Activated T-cell treated with anti-CD3 and anti-CD28 coated beads, Interleukin-2, amount 50 U/mL, for 72 hours (primary cell): ENCODE measurements around the gene NTN4. TPM values are rescaled to one million over a fixed set of nuclear protein-coding genes. Genes with fewer than 3 reads are reported as not detected.

Experiments
- ATAC-seq, 2 donors: fragments of 150-1000 bp; cut with Tn5 transposase; replicated peaks in 1 of 2; 2 replicates each; pipeline ENCODE4 v1.10.0; 2021; ENCODE audit warnings: moderate library complexity in 2 of 2, mild to moderate bottlenecking in 1 of 2
- DNase-seq, 2 donors: peaks; one replicate each; pipeline ENCODE4 v3.0.0; 2021 to 2022; ENCODE audit warnings: mixed read lengths in 1 of 2
- H3K27ac Mint-ChIP-seq: one replicate; pipeline ENCODE4 v1.8.0; 2022; ENCODE audit warnings: mild to moderate bottlenecking, moderate library complexity, mixed read lengths
- H3K27me3 Mint-ChIP-seq: one replicate; pipeline ENCODE4 v1.8.0; 2022; ENCODE audit warnings: low read depth, mixed read lengths
- H3K36me3 Mint-ChIP-seq, 2 donors: one replicate each; pipeline ENCODE4 v1.8.0; 2022; ENCODE audit warnings: mixed read lengths in 2 of 2, mild to moderate bottlenecking in 1 of 2; ENCODE audit not compliant: insufficient read depth in 2 of 2
- H3K4me1 Mint-ChIP-seq: one replicate; pipeline ENCODE4 v1.8.0; 2022; ENCODE audit warnings: low read depth, mixed read lengths
- H3K4me3 Mint-ChIP-seq, 2 donors: one replicate each; pipeline ENCODE4 v1.8.0; 2022; ENCODE audit warnings: mild to moderate bottlenecking in 2 of 2, mixed read lengths in 2 of 2, moderate library complexity in 2 of 2
- H3K9me3 Mint-ChIP-seq, 2 donors: one replicate each; pipeline ENCODE4 v1.8.0; 2022; ENCODE audit warnings: mixed read lengths in 2 of 2
- total RNA-seq, 2 donors: library from RNA; stranded (reverse); gene quantifications; one replicate each; pipeline ENCODE4 v1.2.3, GENCODE V29; 2022

Gene NTN4
- total RNA-seq, 2 donors from 2014 or later = 0.26 to 0.69 TPM

GRCh38 chr12:95730457-95730856 lies 60.1 kb downstream of the NTN4 start:
- no peaks in the 10 kb centered on the region for H3K4me1 Mint-ChIP-seq
- DNase-seq (no peak), ATAC-seq (no peak)
- no peak overlapping the region for H3K4me3 Mint-ChIP-seq
- peaks cover 2 to 4% of the 10 kb centered on the region in 2 donors for H3K36me3 Mint-ChIP-seq
- no peak overlapping the region for H3K27ac Mint-ChIP-seq
- no peaks in the 10 kb centered on the region for H3K27me3 Mint-ChIP-seq
- H3K9me3 Mint-ChIP-seq = peaks cover 1 to 4% of the 10 kb centered on the region in 2 donors

GRCh38 chr12:95726903-95727302 lies 63.7 kb downstream of the NTN4 start:
- Mint-ChIP-seq H3K4me3 (no peak overlapping the region), H3K4me1 (no peaks in the 10 kb centered on the region), H3K9me3 (peaks cover 1 to 4% of the 10 kb centered on the region in 2 donors), H3K27ac (no peak overlapping the region), H3K27me3 (no peaks in the 10 kb centered on the region), H3K36me3 (peaks cover 2 to 4% of the 10 kb centered on the region in 2 donors)
- no peak for DNase-seq
- no peak for ATAC-seq

GRCh38 chr12:95724767-95725166 lies 65.8 kb downstream of the NTN4 start:
- Mint-ChIP-seq H3K27ac (no peak overlapping the region), H3K36me3 (peaks cover 2 to 4% of the 10 kb centered on the region in 2 donors), H3K27me3 (no peaks in the 10 kb centered on the region), H3K4me1 (peaks cover 4% of the 10 kb centered on the region), H3K9me3 (peaks cover 1 to 4% of the 10 kb centered on the region in 2 donors), H3K4me3 (no peak overlapping the region)
- DNase-seq (no peak), ATAC-seq (no peak)

GRCh38 chr12:95723693-95724384 lies 66.7 kb downstream of the NTN4 start:
- no peak for DNase-seq
- H3K27me3 Mint-ChIP-seq = no peaks in the 10 kb centered on the region
- peaks cover 2 to 3% of the 10 kb centered on the region in 2 donors for H3K36me3 Mint-ChIP-seq
- H3K4me1 Mint-ChIP-seq = peaks cover 4% of the 10 kb centered on the region
- no peak overlapping the region for H3K4me3 Mint-ChIP-seq
- H3K9me3 Mint-ChIP-seq = peaks cover 1 to 4% of the 10 kb centered on the region in 2 donors
- H3K27ac Mint-ChIP-seq = no peak overlapping the region
- ATAC-seq = no peak

- peaks cover 4% of the 10 kb centered on the region for H3K4me1 Mint-ChIP-seq
- H3K9me3 Mint-ChIP-seq = peaks cover 0 to 2% of the 10 kb centered on the region in 2 donors
- H3K27me3 Mint-ChIP-seq = peaks cover 6% of the 10 kb centered on the region
- H3K27ac Mint-ChIP-seq = no peak overlapping the region
- no peak for ATAC-seq
- no peak overlapping the region for H3K4me3 Mint-ChIP-seq
- DNase-seq = no peak
- H3K36me3 Mint-ChIP-seq = peaks cover 0 to under 1% of the 10 kb centered on the region in 2 donors
Measured at GRCh38 chr12:95721320-95721719, 69.2 kb downstream of the NTN4 start.

GRCh38 chr12:95720146-95720545 lies 70.4 kb downstream of the NTN4 start:
- DNase-seq (no peak), ATAC-seq (no peak)
- H3K36me3 Mint-ChIP-seq = no peaks in the 10 kb centered on the region
- H3K27ac Mint-ChIP-seq = no peak overlapping the region
- H3K9me3 Mint-ChIP-seq = no peaks in the 10 kb centered on the region
- H3K4me1 Mint-ChIP-seq = peaks cover 4% of the 10 kb centered on the region
- no peak overlapping the region for H3K4me3 Mint-ChIP-seq
- peaks cover 6% of the 10 kb centered on the region for H3K27me3 Mint-ChIP-seq

- no peaks in the 10 kb centered on the region for H3K9me3 Mint-ChIP-seq
- peaks cover 6% of the 10 kb centered on the region for H3K27me3 Mint-ChIP-seq
- no peak for DNase-seq
- H3K36me3 Mint-ChIP-seq = no peaks in the 10 kb centered on the region
- no peak overlapping the region for H3K4me3 Mint-ChIP-seq
- peaks cover 4% of the 10 kb centered on the region for H3K4me1 Mint-ChIP-seq
- no peak for ATAC-seq
- no peak overlapping the region for H3K27ac Mint-ChIP-seq
Measured at GRCh38 chr12:95718772-95719171, 71.8 kb downstream of the NTN4 start.

GRCh38 chr12:95718006-95718431 lies 72.5 kb downstream of the NTN4 start:
- no peaks in the 10 kb centered on the region for H3K36me3 Mint-ChIP-seq
- ATAC-seq = no peak
- DNase-seq = no peak
- H3K27ac Mint-ChIP-seq = peak overlapping the region; percentile 44
- H3K4me3 Mint-ChIP-seq = no peak overlapping the region
- no peaks in the 10 kb centered on the region for H3K9me3 Mint-ChIP-seq
- H3K4me1 Mint-ChIP-seq = peaks cover 4% of the 10 kb centered on the region
- peaks cover 6% of the 10 kb centered on the region for H3K27me3 Mint-ChIP-seq

- Mint-ChIP-seq H3K36me3 (no peaks in the 10 kb centered on the region), H3K4me1 (peaks cover 4% of the 10 kb centered on the region), H3K27ac (peak overlapping the region; percentile 44), H3K9me3 (no peaks in the 10 kb centered on the region), H3K27me3 (peaks cover 6% of the 10 kb centered on the region), H3K4me3 (no peak overlapping the region)
- ATAC-seq (no peak), DNase-seq (no peak)
Measured at GRCh38 chr12:95717316-95717928, 73.1 kb downstream of the NTN4 start.

- Mint-ChIP-seq H3K4me1 (no peaks in the 10 kb centered on the region), H3K9me3 (no peaks in the 10 kb centered on the region), H3K27me3 (peaks cover 6% of the 10 kb centered on the region), H3K36me3 (no peaks in the 10 kb centered on the region), H3K27ac (no peak overlapping the region), H3K4me3 (no peak overlapping the region)
- DNase-seq = no peak
- ATAC-seq = no peak
Measured at GRCh38 chr12:95715177-95715576, 75.4 kb downstream of the NTN4 start.

- H3K9me3 Mint-ChIP-seq = no peaks in the 10 kb centered on the region
- no peaks in the 10 kb centered on the region for H3K4me1 Mint-ChIP-seq
- ATAC-seq (no peak), DNase-seq (no peak)
- H3K36me3 Mint-ChIP-seq = no peaks in the 10 kb centered on the region
- no peak overlapping the region for H3K4me3 Mint-ChIP-seq
- no peak overlapping the region for H3K27ac Mint-ChIP-seq
- H3K27me3 Mint-ChIP-seq = peaks cover 6% of the 10 kb centered on the region
Measured at GRCh38 chr12:95712269-95712668, 78.3 kb downstream of the NTN4 start.

- ATAC-seq = no peak
- Mint-ChIP-seq H3K4me1 (no peaks in the 10 kb centered on the region), H3K4me3 (no peak overlapping the region), H3K9me3 (no peaks in the 10 kb centered on the region), H3K36me3 (no peaks in the 10 kb centered on the region), H3K27ac (no peak overlapping the region), H3K27me3 (peaks cover 9% of the 10 kb centered on the region)
- DNase-seq = no peak
Measured at GRCh38 chr12:95710386-95710785, 80.2 kb downstream of the NTN4 start.

- DNase-seq = no peak
- Mint-ChIP-seq H3K9me3 (no peaks in the 10 kb centered on the region), H3K4me1 (no peaks in the 10 kb centered on the region), H3K4me3 (no peak overlapping the region), H3K36me3 (no peaks in the 10 kb centered on the region), H3K27me3 (peaks cover 9% of the 10 kb centered on the region), H3K27ac (no peak overlapping the region)
- ATAC-seq = no peak
Measured at GRCh38 chr12:95709152-95709551, 81.4 kb downstream of the NTN4 start.

- DNase-seq (no peak), ATAC-seq (no peak)
- H3K27ac Mint-ChIP-seq = no peak overlapping the region
- H3K27me3 Mint-ChIP-seq = peaks cover 15% of the 10 kb centered on the region
- H3K4me3 Mint-ChIP-seq = no peak overlapping the region
- H3K4me1 Mint-ChIP-seq = no peaks in the 10 kb centered on the region
- no peaks in the 10 kb centered on the region for H3K36me3 Mint-ChIP-seq
- no peaks in the 10 kb centered on the region for H3K9me3 Mint-ChIP-seq
Measured at GRCh38 chr12:95705143-95705542, 85.4 kb downstream of the NTN4 start.
